ENCODE data around the gene TMEM255B.

The TMEM255B gene

GRCh38 chr13:113766035-113766800 lies 7.2 kb downstream of the TMEM255B start:
- TF ChIP-seq, protein P1, sequence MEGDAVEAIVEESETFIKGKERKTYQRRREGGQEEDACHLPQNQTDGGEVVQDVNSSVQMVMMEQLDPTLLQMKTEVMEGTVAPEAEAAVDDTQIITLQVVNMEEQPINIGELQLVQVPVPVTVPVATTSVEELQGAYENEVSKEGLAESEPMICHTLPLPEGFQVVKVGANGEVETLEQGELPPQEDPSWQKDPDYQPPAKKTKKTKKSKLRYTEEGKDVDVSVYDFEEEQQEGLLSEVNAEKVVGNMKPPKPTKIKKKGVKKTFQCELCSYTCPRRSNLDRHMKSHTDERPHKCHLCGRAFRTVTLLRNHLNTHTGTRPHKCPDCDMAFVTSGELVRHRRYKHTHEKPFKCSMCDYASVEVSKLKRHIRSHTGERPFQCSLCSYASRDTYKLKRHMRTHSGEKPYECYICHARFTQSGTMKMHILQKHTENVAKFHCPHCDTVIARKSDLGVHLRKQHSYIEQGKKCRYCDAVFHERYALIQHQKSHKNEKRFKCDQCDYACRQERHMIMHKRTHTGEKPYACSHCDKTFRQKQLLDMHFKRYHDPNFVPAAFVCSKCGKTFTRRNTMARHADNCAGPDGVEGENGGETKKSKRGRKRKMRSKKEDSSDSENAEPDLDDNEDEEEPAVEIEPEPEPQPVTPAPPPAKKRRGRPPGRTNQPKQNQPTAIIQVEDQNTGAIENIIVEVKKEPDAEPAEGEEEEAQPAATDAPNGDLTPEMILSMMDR (conservative IDR thresholded peaks at IDR 0.05; ENCODE audit: low read length): no peak

DNA sequence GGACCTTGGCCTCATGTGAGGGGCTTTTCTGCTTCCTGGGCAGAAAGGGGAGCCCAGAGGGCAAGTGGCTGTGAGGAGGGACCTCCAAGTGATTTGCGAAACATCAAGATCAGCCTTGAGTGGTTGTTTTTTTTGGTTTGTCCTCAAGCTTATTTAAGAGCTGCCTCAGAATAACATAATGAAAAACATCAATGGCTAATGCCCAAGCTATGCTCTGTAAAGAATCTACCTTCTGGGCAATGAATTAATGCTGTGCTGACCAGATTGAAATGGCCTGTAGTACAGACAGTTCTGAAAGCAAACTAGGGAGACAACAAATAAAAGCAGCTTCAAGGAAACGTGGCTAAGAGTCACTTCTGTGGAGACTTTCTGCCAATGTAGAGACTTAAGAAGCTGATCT lies 8.3 kb downstream of the TMEM255B start:
- TF ChIP-seq, protein P1 (conservative IDR thresholded peaks at IDR 0.05; ENCODE audit: low read length): no peak
- no peak for DNase-seq (ENCODE audit: low read depth)
- no peak overlapping the region for H3K4me3 ChIP-seq (ENCODE audit: low read length)

More at GRCh38 chr13:113766035-113766800, 7.2 kb downstream of the TMEM255B start:
- no peak overlapping the region for H3K4me3 ChIP-seq (ENCODE audit: low read length)
- DNase-seq (ENCODE audit: low read depth): no peak

- no peak for DNase-seq (ENCODE audit: low read depth)
- TF ChIP-seq, protein P1 (conservative IDR thresholded peaks at IDR 0.05; ENCODE audit: low read length): no peak
- H3K4me3 ChIP-seq (ENCODE audit: low read length): no peak overlapping the region
Observed at GRCh38 chr13:113768018-113768905, 9.2 kb downstream of the TMEM255B start.

DNA sequence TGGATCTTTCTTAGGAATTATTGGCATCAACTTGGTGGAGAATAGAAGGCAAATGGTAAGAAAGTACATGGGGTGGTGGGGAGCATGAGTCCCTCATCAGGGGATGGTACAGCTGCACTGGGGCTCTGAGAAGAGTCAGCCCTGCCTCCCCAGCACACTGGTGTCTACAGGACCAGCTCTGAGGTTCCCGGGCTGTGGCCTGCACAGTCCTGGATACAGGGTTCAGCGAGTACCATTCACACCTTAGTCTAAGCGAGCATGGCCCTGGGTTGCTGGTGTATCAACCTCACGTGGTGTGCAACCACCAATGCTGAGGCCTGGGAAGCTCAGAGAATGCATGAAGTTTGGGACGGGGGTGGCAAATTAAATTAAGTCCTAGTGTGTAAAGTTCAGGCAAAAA lies 10.1 kb downstream of the TMEM255B start:
- TF ChIP-seq, protein P1 (conservative IDR thresholded peaks at IDR 0.05; ENCODE audit: low read length): no peak
- H3K4me3 ChIP-seq (ENCODE audit: low read length): no peak overlapping the region
- DNase-seq (ENCODE audit: low read depth): no peak

- no peak for DNase-seq (ENCODE audit: low read depth)
- TF ChIP-seq, protein P1 (conservative IDR thresholded peaks at IDR 0.05; ENCODE audit: low read length): no peak
- H3K4me3 ChIP-seq (ENCODE audit: low read length): no peak overlapping the region
Observed at GRCh38 chr13:113769881-113770280, 10.9 kb downstream of the TMEM255B start.

GRCh38 chr13:113770441-113770840 lies 11.4 kb downstream of the TMEM255B start:
- TF ChIP-seq, protein P1 (conservative IDR thresholded peaks at IDR 0.05; ENCODE audit: low read length): no peak
- no peak overlapping the region for H3K4me3 ChIP-seq (ENCODE audit: low read length)
- DNase-seq (ENCODE audit: low read depth): no peak
